ENCODE results near the gene RHOXF1.

- no peak for TF ChIP-seq CTCF (IDR thresholded peaks at IDR 0.05 in 2 of 3, conservative IDR thresholded peaks at IDR 0.05 in 1 of 3; ENCODE audit: control insufficient read depth in 2 of 3, extremely low read depth in 1 of 3, insufficient read depth in 1 of 3, low read depth in 3 of 3, low read length in 3 of 3)
- TF ChIP-seq ZZZ3 (IDR thresholded peaks at IDR 0.05; ENCODE audit: control insufficient read depth, insufficient read length, low read depth), result no peak
- no peak for TF ChIP-seq BRCA1 (IDR thresholded peaks at IDR 0.05; ENCODE audit: low read depth, low read length)
- no peak for TF ChIP-seq RAD21 (IDR thresholded peaks at IDR 0.05; ENCODE audit: insufficient read depth, low read depth, low read length)
- TF ChIP-seq GABPA (IDR thresholded peaks at IDR 0.05; ENCODE audit: low read depth), result no peak
- no peak for TF ChIP-seq USF2 (IDR thresholded peaks at IDR 0.05; ENCODE audit: borderline replicate concordance, low read depth, low read length)
- no peak for TF ChIP-seq POLR2AphosphoS5 (IDR thresholded peaks at IDR 0.05; ENCODE audit: low read length)
- TF ChIP-seq YY1 (IDR thresholded peaks at IDR 0.05; ENCODE audit: low read depth, low read length), result no peak
- no peak for TF ChIP-seq JUND (IDR thresholded peaks at IDR 0.05; ENCODE audit: low read depth, low read length)
- no peak for TF ChIP-seq POLR2A (IDR thresholded peaks at IDR 0.05; ENCODE audit: low read depth, low read length)
Observed at GRCh38 chrX:120144178-120144844, 28.6 kb upstream of the RHOXF1 start.
